A549 (cell line): Measurements from ENCODE around the gene SOCS7. TPM values are rescaled to one million over a fixed set of nuclear protein-coding genes. Genes with fewer than 3 reads are reported as not detected.

Source experiments
- ATAC-seq, 2 experiments: fragments of 200-7000 bp in 1 of 2; fragments of >200 bp in 1 of 2; cut with Nextera tagmentation in 1 of 2; cut with Tn5 transposase in 1 of 2; 3 replicates each; pipeline versions ENCODE4 v1.8.0 to v1.9.1; 2018 to 2020; ENCODE audit warnings: mild to moderate bottlenecking in 1 of 2, moderate library complexity in 1 of 2
- CTCF ChIA-PET: fragments of 300-600 bp; sonication (Branson Sonifier 250); formaldehyde crosslinking; extraction: SDS; loops from one replicate; lab custom pipeline; 2021; ENCODE audit warnings: antibody characterized with exemption, inconsistent platforms; lab: Yijun Ruan, JAX
- POLR2A ChIA-PET: fragments of 350-600 bp; formaldehyde crosslinking; extraction: SDS; loops from one replicate; lab custom pipeline; 2021; ENCODE audit warnings: antibody characterized with exemption, inconsistent platforms; lab: Yijun Ruan, JAX
- DNase-seq, 2 experiments: peaks; one replicate each; pipeline versions ENCODE4 v3.0.0 to v3.0.0-alpha.2; 2011 to 2016; ENCODE audit warnings: low read depth in 1 of 2, low spot score in 1 of 2
- FAIRE-seq: peaks from 2 replicates; lab custom pipeline; 2011; peaks lifted over from hg19 to GRCh38; lab: Jason Lieb, UNC
- H3K27ac ChIP-seq, 2 experiments: fragments of >200 bp; sonication (Bioruptor Twin); formaldehyde crosslinking; 3 replicates each; pipeline ENCODE4 v1.5.1; 2016 to 2017
- H3K4me1 ChIP-seq: fragments of >200 bp; sonication (Bioruptor Twin); formaldehyde crosslinking; 3 replicates; pipeline ENCODE4 v1.6.1; 2016
- H3K4me2 ChIP-seq: fragments of >200 bp; sonication (Bioruptor Twin); formaldehyde crosslinking; 3 replicates; pipeline ENCODE4 v1.6.1; 2016
- H3K4me3 ChIP-seq: fragments of >200 bp; sonication (Bioruptor Twin); formaldehyde crosslinking; 3 replicates; pipeline ENCODE4 v1.5.1; 2016
- H3K9me3 ChIP-seq: fragments of >200 bp; sonication (Bioruptor Twin); formaldehyde crosslinking; 3 replicates; pipeline ENCODE4 v1.6.1; 2016
- ATOH8 ChIP-seq: fragments of 250-450 bp; sonication (Bioruptor Pico); IDR thresholded peaks from 2 replicates; pipeline ENCODE4 v1.5.0; 2020; ENCODE audit warnings: low read depth, mild to moderate bottlenecking, moderate library complexity
- BCL3 ChIP-seq: fragments of >200 bp; sonication (Bioruptor Twin); formaldehyde crosslinking; IDR thresholded peaks from 3 replicates; pipeline ENCODE4 v1.6.1; 2016
- CBX2 ChIP-seq: fragments of 200-600 bp; sonication (generic); IDR thresholded peaks from 2 replicates; pipeline ENCODE4 v1.6.1; 2016; ENCODE audit warnings: low read depth, mild to moderate bottlenecking, borderline replicate concordance
- CBX8 ChIP-seq: fragments of 200-600 bp; sonication (generic); IDR thresholded peaks from 2 replicates; pipeline ENCODE4 v1.6.1; 2016
- EHF ChIP-seq: fragments of 250-450 bp; sonication (Bioruptor Pico); IDR thresholded peaks from 2 replicates; pipeline ENCODE4 v1.5.0; 2020; ENCODE audit warnings: mild to moderate bottlenecking
- GATA3 ChIP-seq: IDR thresholded peaks from 2 replicates; pipeline ENCODE4 v1.6.1; 2012; ENCODE audit warnings: borderline replicate concordance
- HEYL ChIP-seq: fragments of 250-450 bp; sonication (Bioruptor Pico); IDR thresholded peaks from 2 replicates; pipeline ENCODE4 v1.8.0; 2021; ENCODE audit warnings: mild to moderate bottlenecking, moderate library complexity
- HOXB5 ChIP-seq: fragments of 250-450 bp; sonication (Bioruptor Pico); IDR thresholded peaks from 2 replicates; pipeline ENCODE4 v1.5.0; 2020; ENCODE audit warnings: mild to moderate bottlenecking, moderate library complexity
- JUNB ChIP-seq: fragments of >200 bp; sonication (Bioruptor Twin); formaldehyde crosslinking; IDR thresholded peaks from 2 replicates; pipeline ENCODE4 v1.6.1; 2016
- MAX ChIP-seq: IDR thresholded peaks from 2 replicates; pipeline ENCODE4 v1.6.1; 2012
- MAZ ChIP-seq: fragments of 150-350 bp; IDR thresholded peaks from 2 replicates; pipeline ENCODE4 v1.6.1; 2014; ENCODE audit warnings: antibody characterized with exemption, low read depth, low read length, borderline replicate concordance
- POLR2A ChIP-seq: IDR thresholded peaks from 2 replicates; pipeline ENCODE4 v1.6.1; 2012; ENCODE audit warnings: mild to moderate bottlenecking, low read length
- POLR2AphosphoS2 ChIP-seq: conservative IDR thresholded peaks from 2 replicates; pipeline ENCODE4 v1.6.1; 2012; ENCODE audit warnings: low read length, improper control_type of control experiment, inconsistent platforms
- RARB ChIP-seq: fragments of 250-450 bp; sonication (Bioruptor Pico); IDR thresholded peaks from 2 replicates; pipeline ENCODE4 v1.8.0; 2021; ENCODE audit warnings: mild to moderate bottlenecking, moderate library complexity
- RFX5 ChIP-seq: fragments of 450-650 bp; IDR thresholded peaks from 2 replicates; pipeline ENCODE4 v1.7.1; 2014; ENCODE audit warnings: antibody characterized with exemption, mild to moderate bottlenecking, moderate library complexity
- RNF2 ChIP-seq: fragments of 200-600 bp; sonication (generic); IDR thresholded peaks from 2 replicates; pipeline ENCODE4 v1.6.1; 2016; ENCODE audit warnings: low read depth, mild to moderate bottlenecking, antibody characterized with exemption, moderate library complexity, borderline replicate concordance
- TP53 ChIP-seq: fragments of 250-450 bp; sonication (Bioruptor Pico); IDR thresholded peaks from 2 replicates; pipeline ENCODE4 v1.5.0; 2021; ENCODE audit warnings: mild to moderate bottlenecking, moderate library complexity
- USF2 ChIP-seq: fragments of 450-650 bp; IDR thresholded peaks from 2 replicates; pipeline ENCODE4 v1.6.1; 2014; ENCODE audit warnings: antibody characterized with exemption
- ZFP36 ChIP-seq: fragments of 450-650 bp; IDR thresholded peaks from 2 replicates; pipeline ENCODE4 v1.6.1; 2014; ENCODE audit warnings: borderline replicate concordance; ENCODE audit not compliant: partially characterized antibody
- ZNF302 ChIP-seq: fragments of 250-450 bp; sonication (Bioruptor Pico); IDR thresholded peaks from 2 replicates; pipeline ENCODE4 v1.9.0; 2021; ENCODE audit warnings: inconsistent platforms, mild to moderate bottlenecking, moderate library complexity
- WGBS: methylation state at CpG from one replicate; pipeline ENCODE4 v1.1.6; 2017; ENCODE audit errors: missing lambda C conversion rate; 5-methylcytosine and 5-hydroxymethylcytosine counted together
- polyA plus RNA-seq, 4 experiments: library from polyadenylated mRNA; depleted of rRNA in 3 of 4; stranded (reverse); fragments of >200 nt; fragmentation: RNase III in 1 of 4; extraction: RNeasy Plus Mini Kit Qiagen cat#74134 plus additional on column Dnase treatment in 1 of 4; gene quantifications; 2 replicates in 3 of 4; 3 replicates in 1 of 4; pipeline ENCODE4 v1.2.3, GENCODE V29; 2011 to 2017
- TF ChIP-seq, protein P1 (sequence below): IDR thresholded peaks from 2 replicates; pipeline ENCODE4 v1.6.1; 2012

The SOCS7 gene
- polyA plus RNA-seq, 2 of the 4 experiments (the other 2 are of a cell fraction), result 14.4 to 20.6 TPM

GRCh38 chr17:38324141-38324697, 27.4 kb upstream of the SOCS7 start:
- POLR2A ChIA-PET, result interaction anchor here (0.7 to 2.7 kb wide), 2 partner anchors 27 to 1064 kb away, joined by 3 to 7 read pairs; partner anchors contain the start of gene SOCS7
- no peak for ATAC-seq
- FAIRE-seq, result no peak

GRCh38 chr17:38324772-38325171, 26.9 kb upstream of the SOCS7 start:
- no peak for FAIRE-seq
- WGBS, result 92% methylated on average over 2 of the region's 2 CpGs

More at GRCh38 chr17:38324141-38324697, 27.4 kb upstream of the SOCS7 start:
- CTCF ChIA-PET, result interaction anchor here (1.0 to 30.7 kb wide), 5 partner anchors 8 to 339 kb away, joined by 3 to 675 read pairs (median 6); partner anchors contain the start of genes GPR179 and SOCS7
- 0 out of 3 replicates have a peak, but pooled peaks cover 3% of the 10 kb centered on the region for H3K4me1 ChIP-seq
- H3K4me3 ChIP-seq, result no peak overlapping the region
- H3K9me3 ChIP-seq, result no peaks in the 10 kb centered on the region
- WGBS, result 89% methylated on average over 3 of the region's 3 CpGs
- H3K4me2 ChIP-seq, result no peak overlapping the region
- no peak for DNase-seq
- H3K27ac ChIP-seq, result no peak overlapping the region
- no peak for TF ChIP-seq POLR2A
- TF ChIP-seq CBX8, result no peak
- no peak for TF ChIP-seq TP53 (CRISPR knock-in tag)
- no peak for TF ChIP-seq BCL3
- TF ChIP-seq JUNB, result no peak
- no peak for TF ChIP-seq RFX5
- no peak for TF ChIP-seq HOXB5 (CRISPR knock-in tag)
- TF ChIP-seq EHF (CRISPR knock-in tag), result no peak
- no peak for TF ChIP-seq RARB (CRISPR knock-in tag)
- TF ChIP-seq USF2, result no peak
- no peak for TF ChIP-seq ZFP36
- TF ChIP-seq RNF2, result no peak
- TF ChIP-seq CBX2, result no peak
- no peak for TF ChIP-seq ATOH8
- TF ChIP-seq GATA3, result no peak
- no peak for TF ChIP-seq HEYL (CRISPR knock-in tag)
- TF ChIP-seq MAX, result no peak
- TF ChIP-seq, protein P1, sequence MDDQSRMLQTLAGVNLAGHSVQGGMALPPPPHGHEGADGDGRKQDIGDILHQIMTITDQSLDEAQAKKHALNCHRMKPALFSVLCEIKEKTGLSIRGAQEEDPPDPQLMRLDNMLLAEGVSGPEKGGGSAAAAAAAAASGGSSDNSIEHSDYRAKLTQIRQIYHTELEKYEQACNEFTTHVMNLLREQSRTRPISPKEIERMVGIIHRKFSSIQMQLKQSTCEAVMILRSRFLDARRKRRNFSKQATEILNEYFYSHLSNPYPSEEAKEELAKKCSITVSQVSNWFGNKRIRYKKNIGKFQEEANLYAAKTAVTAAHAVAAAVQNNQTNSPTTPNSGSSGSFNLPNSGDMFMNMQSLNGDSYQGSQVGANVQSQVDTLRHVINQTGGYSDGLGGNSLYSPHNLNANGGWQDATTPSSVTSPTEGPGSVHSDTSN, result no peak

More at GRCh38 chr17:38324772-38325171, 26.9 kb upstream of the SOCS7 start:
- DNase-seq, result no peak
- H3K4me2 ChIP-seq, result no peak overlapping the region
- no peak overlapping the region for H3K27ac ChIP-seq
- ChIA-PET CTCF (interaction anchor here (1.0 to 30.7 kb wide), 6 partner anchors 9 to 338 kb away, joined by 3 to 675 read pairs (median 4); partner anchors contain the start of genes GPR179 and SOCS7), POLR2A (interaction anchor here (2.7 kb wide), 1 partner anchor 27 kb away, joined by 7 read pairs; the partner anchor contains the start of gene SOCS7)
- H3K4me3 ChIP-seq, result no peak overlapping the region
- H3K4me1 ChIP-seq, result 0 out of 3 replicates have a peak, but pooled peaks cover 3% of the 10 kb centered on the region
- no peak for TF ChIP-seq HEYL (CRISPR knock-in tag)
- no peak for TF ChIP-seq MAZ
- no peak for TF ChIP-seq ZNF302 (CRISPR knock-in tag)
- no peak for TF ChIP-seq BCL3
- TF ChIP-seq POLR2AphosphoS2, result no peak
- ATAC-seq, result no peak
- no peaks in the 10 kb centered on the region for H3K9me3 ChIP-seq
